ENCODE results near the gene NKAIN2. TPM values are rescaled to one million over a fixed set of nuclear protein-coding genes. Genes with fewer than 3 reads are reported as not detected.

NKAIN2 gene
- total and polyA plus RNA-seq, 2 donors (not counting 3 experiments of a cell fraction or from before 2014, with no cell fraction given) = 0.03 TPM; not detected in 1

- Histone ChIP-seq H3K9me3 (replicated peaks; ENCODE audit: control insufficient read depth, insufficient read depth, low read length) (no peaks in the 10 kb centered on the region), H3K9ac (replicated peaks; ENCODE audit: extremely low read depth, insufficient read depth, low read length) (no peak overlapping the region), H3K4me1 (ENCODE audit: control insufficient read depth, extremely low read depth, insufficient read depth, low read length) (no peaks in the 10 kb centered on the region), H3K36me3 (ENCODE audit: control insufficient read depth in 2 of 2, extremely low read depth in 1 of 2, insufficient read depth in 2 of 2, low read length in 2 of 2) (no peaks in the 10 kb centered on the region), H3K27me3 (ENCODE audit: control insufficient read depth in 2 of 2, insufficient read depth in 2 of 2, low read length in 2 of 2) (no peaks in the 10 kb centered on the region), H3K9me1 (replicated peaks; ENCODE audit: control insufficient read depth, extremely low read depth, insufficient read depth, low read length) (no peaks in the 10 kb centered on the region), H3K4me2 (ENCODE audit: insufficient read depth, low read length) (no peak overlapping the region), H3K27ac (ENCODE audit: insufficient read depth, low read depth, low read length) (no peak overlapping the region), H2AFZ (ENCODE audit: low read depth, low read length) (no peak overlapping the region), H3K4me3 (replicated peaks in 1 of 3; ENCODE audit: insufficient read depth in 1 of 3, low read depth in 1 of 3, low read length in 3 of 3) (no peak overlapping the region), H3K79me2 (ENCODE audit: control insufficient read depth, insufficient read depth, low read length) (no peaks in the 10 kb centered on the region), H4K20me1 (replicated peaks; ENCODE audit: control insufficient read depth, extremely low read depth, insufficient read depth, low read length) (no peaks in the 10 kb centered on the region)
- TF ChIP-seq MAX (IDR thresholded peaks at IDR 0.05; ENCODE audit: insufficient read depth, insufficient read length) (no peak), POLR2AphosphoS5 (IDR thresholded peaks at IDR 0.05; ENCODE audit: insufficient read depth, low read depth, low read length) (no peak), EZH2 (IDR thresholded peaks at IDR 0.05; ENCODE audit: borderline replicate concordance, low read depth, low read length, severe bottlenecking) (no peak), FOS (IDR thresholded peaks at IDR 0.05; ENCODE audit: borderline replicate concordance, insufficient read depth, low read length) (no peak), CTCF (IDR thresholded peaks at IDR 0.05; ENCODE audit: extremely low read depth in 1 of 2, insufficient read depth in 1 of 2, low read depth in 1 of 2, low read length in 2 of 2) (no peak), POLR2A (IDR thresholded peaks at IDR 0.05; ENCODE audit: low read depth, low read length) (no peak), MYC (IDR thresholded peaks at IDR 0.05; ENCODE audit: low read depth, low read length) (no peak), GATA2 (IDR thresholded peaks at IDR 0.05; ENCODE audit: insufficient read depth, insufficient read length, low read depth, low read length) (no peak), JUN (IDR thresholded peaks at IDR 0.05; ENCODE audit: borderline replicate concordance, insufficient read depth, insufficient read length, low read depth) (no peak)
- dilution Hi-C loops (cut with MboI; ENCODE audit: extremely low pct_ligation_motif_present, low sequenced_read_pairs) = no loop called here
- no peak for FAIRE-seq
- no peak for DNase-seq (ENCODE audit: low read depth, low spot score)
- CTCF ChIA-PET = no interaction called here
- POLR2A ChIA-PET = no interaction called here
- BruUV-seq (replicated peaks) = no TSS peak
- intact Hi-C loops (cut with micrococcal nuclease) = no loop called here
Observed at GRCh38 chr6:124297507-124297906, 493.8 kb downstream of the NKAIN2 start.
